GM21447 (cell line): Measurements from ENCODE around the gene CILP2.

Source experiments
- ATAC-seq: cut with Tn5 transposase; IDR thresholded peaks from one replicate; pipeline ENCODE4 v1.9.1; 2021; ENCODE audit not compliant: unreplicated experiment

Gene CILP2

GRCh38 chr19:19529783-19530422 lies 8.2 kb upstream of the CILP2 start:
- ATAC-seq = no peak

GRCh38 chr19:19530423-19530804 lies 7.7 kb upstream of the CILP2 start:
- ATAC-seq = no peak

GRCh38 chr19:19530889-19531288 lies 7.2 kb upstream of the CILP2 start:
- ATAC-seq = no peak

- ATAC-seq = no peak
These were observed 5.9 kb upstream of the CILP2 start for GRCh38 chr19:19531951-19532805.

- no peak for ATAC-seq
These were observed 5.0 kb upstream of the CILP2 start for GRCh38 chr19:19532806-19533701.

GRCh38 chr19:19533841-19534240 lies 4.2 kb upstream of the CILP2 start:
- no peak for ATAC-seq

- no peak for ATAC-seq
These were observed 3.4 kb upstream of the CILP2 start for GRCh38 chr19:19534556-19535265.

GRCh38 chr19:19535311-19536191 lies 2.5 kb upstream of the CILP2 start:
- no peak for ATAC-seq

GRCh38 chr19:19537075-19538048 lies 703 bp upstream of the CILP2 start:
- ATAC-seq = no peak

- ATAC-seq = no peak
These were observed 711 bp downstream of the CILP2 start for GRCh38 chr19:19538785-19539166.

- no peak for ATAC-seq
These were observed 1.6 kb downstream of the CILP2 start for GRCh38 chr19:19539698-19540063.

- ATAC-seq = no peak
These were observed 2.1 kb downstream of the CILP2 start for GRCh38 chr19:19540064-19540714.

- ATAC-seq = peak; percentile 73
These were observed 2.9 kb downstream of the CILP2 start for GRCh38 chr19:19540715-19541515.

- ATAC-seq = no peak
These were observed 3.6 kb downstream of the CILP2 start for GRCh38 chr19:19541616-19542015.

- ATAC-seq = no peak
These were observed 4.4 kb downstream of the CILP2 start for GRCh38 chr19:19542507-19542906.

GRCh38 chr19:19543101-19543500 lies 5.0 kb downstream of the CILP2 start:
- no peak for ATAC-seq

- ATAC-seq = no peak
These were observed 5.6 kb downstream of the CILP2 start for GRCh38 chr19:19543640-19544039.
